CD4-positive, alpha-beta T cell treated with Interleukin-12 subunit alpha and Interleukin-12 subunit beta, for 1 hour (primary cell): ENCODE measurements around the gene TMTC4.
"Not testable (repeated sequence)": the region's sequence is repeated elsewhere in the genome, so short reads cannot be mapped to it uniquely, and the experiment has no call there.

ENCODE experiments used
- DNase-seq: peaks from one replicate; pipeline ENCODE4 v3.0.0-alpha.2; 2020

TMTC4 gene, protein sequence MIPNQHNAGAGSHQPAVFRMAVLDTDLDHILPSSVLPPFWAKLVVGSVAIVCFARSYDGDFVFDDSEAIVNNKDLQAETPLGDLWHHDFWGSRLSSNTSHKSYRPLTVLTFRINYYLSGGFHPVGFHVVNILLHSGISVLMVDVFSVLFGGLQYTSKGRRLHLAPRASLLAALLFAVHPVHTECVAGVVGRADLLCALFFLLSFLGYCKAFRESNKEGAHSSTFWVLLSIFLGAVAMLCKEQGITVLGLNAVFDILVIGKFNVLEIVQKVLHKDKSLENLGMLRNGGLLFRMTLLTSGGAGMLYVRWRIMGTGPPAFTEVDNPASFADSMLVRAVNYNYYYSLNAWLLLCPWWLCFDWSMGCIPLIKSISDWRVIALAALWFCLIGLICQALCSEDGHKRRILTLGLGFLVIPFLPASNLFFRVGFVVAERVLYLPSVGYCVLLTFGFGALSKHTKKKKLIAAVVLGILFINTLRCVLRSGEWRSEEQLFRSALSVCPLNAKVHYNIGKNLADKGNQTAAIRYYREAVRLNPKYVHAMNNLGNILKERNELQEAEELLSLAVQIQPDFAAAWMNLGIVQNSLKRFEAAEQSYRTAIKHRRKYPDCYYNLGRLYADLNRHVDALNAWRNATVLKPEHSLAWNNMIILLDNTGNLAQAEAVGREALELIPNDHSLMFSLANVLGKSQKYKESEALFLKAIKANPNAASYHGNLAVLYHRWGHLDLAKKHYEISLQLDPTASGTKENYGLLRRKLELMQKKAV

DNA sequence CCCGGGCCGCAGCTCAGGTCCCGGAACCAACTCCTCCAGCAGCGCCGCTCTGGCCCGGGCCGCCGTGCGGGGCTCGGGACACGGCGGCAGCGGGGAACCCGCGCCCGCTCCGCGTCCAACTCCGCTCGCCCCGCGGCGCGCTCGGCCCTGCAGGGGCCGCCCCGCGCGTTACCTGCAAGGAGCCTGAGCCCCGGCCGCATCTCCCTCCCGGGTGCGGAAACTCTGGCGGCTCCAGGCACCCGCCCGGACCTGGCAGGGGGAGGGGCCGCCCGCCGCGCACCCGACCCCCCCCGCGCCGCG, at the start of gene TMTC4:
Gene TMTC4, minus strand, starts transcription at position 224 of the 300 bp plus-strand sequence. CDS start 4,433 bp downstream, outside the sequence.
- no peak for DNase-seq

GRCh38 chr13:100722517-100722916, 47.9 kb upstream of the TMTC4 start:
- no peak for DNase-seq

GRCh38 chr13:100721885-100722512, 47.4 kb upstream of the TMTC4 start:
- peak; percentile 50 for DNase-seq

- no peak for DNase-seq
Measured at GRCh38 chr13:100715604-100716003, 41.0 kb upstream of the TMTC4 start.

DNA sequence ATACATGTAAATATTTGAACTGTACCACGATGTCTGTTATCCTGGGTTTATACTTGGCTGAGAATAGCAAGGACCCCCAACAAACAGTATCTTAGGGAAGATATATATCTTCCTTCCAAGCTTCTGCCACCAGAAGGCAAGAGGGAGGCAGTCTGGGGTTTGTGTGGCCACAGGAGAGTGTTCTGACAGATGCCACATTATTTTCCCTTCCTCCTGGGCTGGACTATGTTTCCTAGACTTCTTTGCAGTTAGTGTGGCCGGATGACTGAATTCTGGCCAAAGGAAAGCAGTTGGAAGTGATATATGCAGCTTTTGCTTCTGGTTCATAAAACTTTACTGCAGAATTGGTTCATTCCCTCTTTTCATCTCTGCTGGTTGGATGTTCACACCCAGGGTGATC, 39.9 kb upstream of the TMTC4 start:
- no peak for DNase-seq

DNA sequence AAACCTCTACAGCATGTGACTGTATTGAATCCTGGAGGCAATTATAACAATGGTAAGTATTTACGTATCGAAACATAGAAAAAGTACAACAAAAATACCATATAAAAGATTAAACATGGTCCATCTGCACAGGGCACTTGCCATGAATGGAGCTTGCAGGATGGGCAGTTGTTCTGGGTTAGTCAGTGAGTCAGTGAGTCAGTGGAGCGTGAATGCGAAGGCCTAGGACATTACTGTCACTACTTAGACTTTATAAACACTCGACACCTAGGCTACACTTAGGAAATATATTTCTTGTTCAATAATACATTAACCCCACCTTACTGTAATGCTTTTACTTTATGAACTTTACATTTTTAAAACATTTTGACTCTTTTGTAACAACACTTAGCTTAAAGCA, 35.6 kb upstream of the TMTC4 start:
- DNase-seq: no peak

DNA sequence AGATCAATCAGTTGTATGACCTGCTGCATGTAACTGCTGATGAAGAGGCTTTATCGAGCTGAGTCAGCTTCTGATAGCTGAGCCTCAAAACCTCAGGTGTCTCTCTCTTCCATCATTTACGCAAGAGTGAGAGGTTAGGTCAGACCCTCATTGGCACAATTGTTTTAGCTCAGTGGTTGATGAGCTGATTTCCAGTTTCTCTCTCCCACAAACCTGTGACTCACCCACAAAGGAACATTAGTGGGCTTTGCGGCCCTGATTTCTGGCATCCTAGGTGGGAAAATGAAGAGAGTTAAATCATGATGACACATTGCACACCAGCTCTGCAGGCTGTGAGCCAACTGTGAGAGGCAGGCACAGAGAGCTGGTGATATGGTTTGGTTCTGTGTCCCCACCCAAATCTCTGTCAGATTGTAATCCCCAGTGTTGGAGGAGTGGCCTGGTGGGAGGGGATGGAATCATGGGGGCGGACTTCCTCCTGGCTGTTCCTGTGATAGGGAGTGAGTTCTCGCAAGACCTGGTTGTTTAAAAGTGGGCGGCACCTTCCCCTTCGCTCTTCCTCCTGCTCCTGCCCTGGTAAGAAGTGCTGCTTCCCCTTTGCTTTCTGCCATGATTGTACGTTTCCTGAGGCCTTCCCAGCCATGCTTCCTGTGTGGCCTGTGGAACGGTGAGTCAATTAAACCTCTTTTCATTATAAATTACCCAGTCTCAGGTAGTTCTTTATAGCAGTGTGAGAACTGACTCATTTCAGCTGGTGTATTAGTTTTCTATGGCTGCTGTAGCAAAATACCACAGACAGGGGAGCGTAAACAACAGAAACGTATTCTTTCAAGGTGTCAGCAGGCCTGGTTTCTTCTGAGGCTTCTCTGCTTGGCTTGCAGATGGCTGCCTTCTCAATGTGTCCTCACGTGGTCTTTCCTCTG, 33.5 kb upstream of the TMTC4 start:
- DNase-seq: no peak

DNA sequence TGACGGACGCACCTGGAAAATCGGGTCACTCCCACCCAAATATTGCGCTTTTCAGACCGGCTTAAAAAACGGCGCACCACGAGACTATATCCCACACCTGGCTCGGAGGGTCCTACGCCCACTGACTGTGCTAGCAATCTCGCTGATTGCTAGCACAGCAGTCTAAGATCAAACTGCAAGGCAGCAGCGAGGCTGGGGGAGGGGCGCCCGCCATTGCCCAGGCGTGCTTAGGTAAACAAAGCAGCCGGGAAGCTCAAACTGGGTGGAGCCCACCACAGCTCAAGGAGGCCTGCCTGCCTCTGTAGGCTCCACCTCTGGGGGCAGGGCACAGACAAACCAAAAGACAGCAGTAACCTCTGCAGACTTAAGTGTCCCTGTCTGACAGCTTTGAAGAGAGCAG, 23.7 kb upstream of the TMTC4 start:
- not testable (repeated sequence) for DNase-seq

DNA sequence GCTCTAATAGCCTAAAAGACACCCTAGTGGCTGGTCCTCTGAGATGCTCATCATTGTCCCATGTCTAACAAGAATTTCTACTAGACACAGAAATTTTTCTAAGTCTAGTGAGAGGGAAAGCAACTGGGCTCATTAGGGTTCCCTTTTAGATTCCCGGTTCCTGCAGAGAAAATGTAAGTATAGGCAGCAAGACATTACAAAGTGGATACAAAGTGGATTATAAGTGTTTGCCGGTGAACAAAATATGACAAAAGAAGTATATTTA, 20.8 kb upstream of the TMTC4 start:
- DNase-seq: no peak

- DNase-seq: no peak
Measured at GRCh38 chr13:100694722-100695508, 20.3 kb upstream of the TMTC4 start.

GRCh38 chr13:100689191-100689590, 14.6 kb upstream of the TMTC4 start:
- DNase-seq: no peak

- DNase-seq: no peak
Measured at GRCh38 chr13:100680131-100680530, 5.5 kb upstream of the TMTC4 start.

DNA sequence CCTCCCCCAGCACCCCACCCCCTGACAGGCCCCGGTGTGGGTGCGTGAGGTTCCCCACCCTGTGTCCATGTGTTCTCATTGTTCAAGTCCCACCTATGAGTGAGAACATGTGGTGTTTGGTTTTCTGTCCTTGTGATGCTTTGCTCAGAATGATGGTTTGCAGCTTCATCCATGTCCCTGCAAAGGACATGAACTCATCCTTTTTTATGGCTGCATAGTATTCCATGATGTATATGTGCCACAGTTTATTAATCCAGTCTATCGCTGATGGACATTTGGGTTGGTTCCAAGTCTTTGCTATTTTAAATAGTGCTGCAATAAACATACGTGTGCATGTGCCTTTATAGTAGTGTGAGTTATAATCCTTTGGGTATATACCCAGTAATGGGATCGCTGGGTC, 2.5 kb upstream of the TMTC4 start:
- DNase-seq: not testable (repeated sequence)

- peak; percentile 17 for DNase-seq
Measured at GRCh38 chr13:100675661-100676129, 1.1 kb upstream of the TMTC4 start.

GRCh38 chr13:100674872-100675660, 471 bp upstream of the TMTC4 start:
- DNase-seq: peak; percentile 99

DNA sequence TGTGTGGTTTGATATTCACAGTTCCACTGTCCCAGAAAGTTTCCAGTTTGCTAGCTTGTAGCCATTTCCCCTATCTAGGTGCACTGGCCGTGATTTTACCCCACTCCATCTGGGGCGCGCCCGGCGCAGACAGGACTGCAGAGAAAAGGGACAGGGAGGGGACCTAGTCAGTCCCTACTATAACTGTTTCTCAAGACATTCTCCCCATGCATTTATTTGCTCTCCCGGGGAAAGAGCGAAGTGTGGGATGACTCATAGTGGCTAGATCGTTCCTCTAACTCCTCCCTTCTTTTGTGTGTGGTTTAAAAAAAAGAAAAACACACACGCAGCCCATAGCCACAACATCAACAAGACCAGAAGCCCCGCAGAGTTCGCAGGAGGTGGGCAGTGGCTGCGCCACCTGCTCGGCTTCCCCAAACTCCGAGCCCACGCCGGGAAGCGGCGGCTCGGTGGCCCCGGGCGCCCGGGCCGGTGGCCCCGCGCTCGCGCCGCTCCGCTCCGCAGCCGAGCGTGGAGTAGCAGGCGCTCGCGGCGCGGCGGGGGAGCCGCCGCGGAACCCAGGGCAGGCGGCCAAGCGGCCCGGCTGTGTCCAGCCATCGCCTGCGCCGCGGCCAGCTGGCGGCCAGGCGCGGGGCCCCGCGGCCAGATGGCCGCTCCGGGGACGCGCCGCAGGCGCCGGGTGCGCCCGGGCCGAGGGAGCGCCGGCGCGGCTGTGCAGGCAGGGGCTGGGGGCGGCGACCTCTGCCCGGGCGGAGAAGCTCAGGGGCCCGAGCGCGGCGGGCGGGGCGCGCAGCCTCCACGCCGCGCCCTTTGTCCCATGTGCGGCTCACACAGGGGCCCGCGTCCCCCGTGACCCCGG, 653 bp downstream of the TMTC4 start:
- peak; percentile 46 for DNase-seq

GRCh38 chr13:100673376-100673712, 1.3 kb downstream of the TMTC4 start:
- no peak for DNase-seq

DNA sequence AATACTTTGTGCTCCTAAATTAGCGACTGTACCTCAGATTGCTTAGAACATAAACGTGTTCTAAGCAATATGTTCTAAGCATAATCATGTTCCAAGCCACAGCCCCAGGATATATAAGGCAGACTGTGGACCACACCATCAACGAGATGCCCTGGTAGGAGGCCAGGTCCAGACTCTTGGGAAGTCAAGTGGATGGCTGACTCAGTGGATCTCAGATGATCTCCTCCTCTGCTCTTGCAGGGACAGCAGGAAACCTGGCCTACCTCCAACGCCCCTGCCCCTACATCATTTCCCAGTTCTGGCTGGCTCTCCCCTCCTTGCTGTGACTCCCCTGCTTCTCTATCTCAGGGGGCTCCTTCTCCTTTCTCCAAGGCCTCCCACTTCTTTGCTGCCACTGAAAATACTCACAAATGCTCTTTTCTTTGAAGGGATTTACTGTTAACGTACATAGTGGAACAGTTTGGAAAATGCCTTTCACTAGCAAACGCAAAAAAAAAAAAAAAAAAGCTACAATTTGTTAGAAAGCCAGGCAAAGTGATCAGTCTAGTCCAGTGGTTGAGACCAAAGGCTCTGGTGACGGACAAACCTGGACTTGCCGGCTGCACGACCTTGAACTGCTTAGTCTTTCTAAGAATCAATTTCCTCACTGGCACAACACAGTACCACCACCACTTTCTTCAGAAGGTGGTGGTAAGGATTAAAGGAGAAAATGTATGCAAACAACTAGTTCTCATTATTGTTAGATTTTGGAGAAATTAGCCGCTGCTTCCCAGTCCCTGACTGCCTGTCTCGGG, 3.0 kb downstream of the TMTC4 start:
- no peak for DNase-seq

DNA sequence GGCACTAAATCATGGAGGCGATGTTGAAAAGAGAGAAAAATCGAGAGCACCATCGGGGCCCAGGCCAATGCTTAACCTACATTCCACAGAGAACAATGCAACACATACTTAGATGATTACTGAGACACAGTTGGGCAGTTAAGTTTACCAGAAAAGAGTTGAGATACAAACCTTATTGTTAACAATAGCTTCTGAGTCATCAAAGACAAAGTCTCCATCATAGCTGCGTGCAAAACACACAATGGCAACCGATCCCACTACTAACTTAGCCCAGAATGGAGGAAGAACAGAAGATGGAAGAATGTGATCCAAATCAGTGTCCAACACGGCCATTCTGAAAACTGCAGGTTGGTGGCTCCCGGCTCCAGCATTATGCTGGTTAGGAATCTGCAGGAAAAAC, 6.2 kb downstream of the TMTC4 start:
- DNase-seq: no peak

- no peak for DNase-seq
Measured at GRCh38 chr13:100667894-100668293, 6.7 kb downstream of the TMTC4 start.
